Small intestine (tissue), 16 donors: ENCODE data around the gene PNRC1. TPM values are rescaled to one million over a fixed set of nuclear protein-coding genes. Genes with fewer than 3 reads are reported as not detected.
A peak's percentile ranks its signal among the peaks of the same experiment; 100 is the strongest.
"Not testable (repeated sequence)": the region's sequence is repeated elsewhere in the genome, so short reads cannot be mapped to it uniquely, and the experiment has no call there.

ENCODE experiments used
- DNase-seq, 2 donors: peaks; one replicate each; pipeline versions ENCODE4 v3.0.0 to v3.0.0-alpha.2; 2013
- FAIRE-seq: peaks from 2 replicates; lab custom pipeline; 2012; peaks lifted over from hg19 to GRCh38; lab: Jason Lieb, UNC
- H3K27ac ChIP-seq, 3 donors: one replicate each; pipeline ENCODE4 v1.5.1; 2013; ENCODE audit warnings: low read length in 2 of 3, mild to moderate bottlenecking in 2 of 3, control low read depth in 1 of 3, inconsistent platforms in 1 of 3, low read depth in 1 of 3, moderate library complexity in 1 of 3
- H3K27me3 ChIP-seq, 3 donors: one replicate each; pipeline ENCODE4 v1.6.1; 2013; ENCODE audit warnings: low read length in 3 of 3, inconsistent platforms in 1 of 3; ENCODE audit not compliant: control insufficient read depth in 3 of 3, insufficient read depth in 3 of 3
- H3K36me3 ChIP-seq, 3 donors: one replicate each; pipeline ENCODE4 v1.6.1; 2013; ENCODE audit warnings: low read length in 3 of 3, inconsistent platforms in 1 of 3, low read depth in 1 of 3, mild to moderate bottlenecking in 1 of 3, moderate library complexity in 1 of 3; ENCODE audit not compliant: control insufficient read depth in 3 of 3, insufficient read depth in 2 of 3
- H3K4me1 ChIP-seq, 3 donors: one replicate each; pipeline ENCODE4 v1.6.1; 2013; ENCODE audit warnings: low read length in 2 of 3, inconsistent platforms in 1 of 3, low read depth in 1 of 3, mild to moderate bottlenecking in 1 of 3, moderate library complexity in 1 of 3; ENCODE audit not compliant: control insufficient read depth in 3 of 3, insufficient read depth in 2 of 3
- H3K4me3 ChIP-seq, 3 donors: one replicate each; pipeline ENCODE4 v1.5.1; 2013; ENCODE audit warnings: low read length in 3 of 3, control low read depth in 1 of 3, inconsistent platforms in 1 of 3, low read depth in 1 of 3, mild to moderate bottlenecking in 1 of 3, moderate library complexity in 1 of 3
- H3K9me3 ChIP-seq, 2 donors: one replicate each; pipeline ENCODE4 v1.6.1; 2013; ENCODE audit warnings: low read depth in 1 of 2, low read length in 1 of 2; ENCODE audit not compliant: control insufficient read depth in 2 of 2, insufficient read depth in 1 of 2
- WGBS, 3 donors: extraction: QIAGEN DNeasy Blood & Tissue Kit; methylation state at CpG; one replicate each; pipeline ENCODE4 v1.1.7; 2013; 5-methylcytosine and 5-hydroxymethylcytosine counted together
- long read RNA-seq, 10 donors: transcript quantifications; one replicate each; lab custom pipeline, GENCODE V29; 2026
- polyA plus RNA-seq, 4 donors: library from polyadenylated mRNA; stranded (reverse) in 3 of 4; unstranded in 1 of 4; fragments of 200-250 nt in 3 of 4; fragments of 120-200 nt in 1 of 4; gene quantifications; one replicate each; pipeline versions ENCODE4 v1.2.1 to v1.2.3, GENCODE V29; 2013
- donor health status: healthy with polysubstance abuse.
- donor health status: control.
- donor health status: control.
- donor health status: Bipolar disorder and iron deficiency.
- donor health status: healthy.

The PNRC1 gene
- polyA plus RNA-seq, result 10 to 100 TPM; 30.2 to 72.3 (median 34.8) TPM
- long read RNA-seq, donor 1, transcript PNRC1-201 (2 exons, 2,065 nt), result major isoform, 116 of 118 reads
- long read RNA-seq, donor 1, partial matches to known transcripts, result 0 of 118 reads
- long read RNA-seq, donor 1, other reads (novel, unspliced or antisense), result 0 of 118 reads
- long read RNA-seq, donor 2, transcript PNRC1-201 (2 exons, 2,065 nt), result major isoform, 32 of 44 reads
- long read RNA-seq, donor 2, partial matches to known transcripts, result 9 of 44 reads
- long read RNA-seq, donor 2, other reads (novel, unspliced or antisense), result 0 of 44 reads
- long read RNA-seq, donor 3, transcript PNRC1-201 (2 exons, 2,065 nt), result major isoform, 34 of 78 reads
- long read RNA-seq, donor 3, partial matches to known transcripts, result 44 of 78 reads
- long read RNA-seq, donor 3, other reads (novel, unspliced or antisense), result 0 of 78 reads
- long read RNA-seq, donor 4, partial matches to known transcripts, result 0 of 3 reads
- long read RNA-seq, donor 4, other reads (novel, unspliced or antisense), result 0 of 3 reads
- long read RNA-seq, donor 5, transcript PNRC1-201 (2 exons, 2,065 nt), result major isoform, 5 of 5 reads
- long read RNA-seq, donor 5, partial matches to known transcripts, result 0 of 5 reads
- long read RNA-seq, donor 5, other reads (novel, unspliced or antisense), result 0 of 5 reads
- long read RNA-seq, donor 6, transcript PNRC1-201 (2 exons, 2,065 nt), result major isoform, 34 of 35 reads
- long read RNA-seq, donor 6, partial matches to known transcripts, result 0 of 35 reads
- long read RNA-seq, donor 6, other reads (novel, unspliced or antisense), result 0 of 35 reads
- long read RNA-seq, donor 7, transcript PNRC1-201 (2 exons, 2,065 nt), result major isoform, 138 of 257 reads
- long read RNA-seq, donor 7, partial matches to known transcripts, result 115 of 257 reads
- long read RNA-seq, donor 7, other reads (novel, unspliced or antisense), result 0 of 257 reads
- long read RNA-seq, donor 8, transcript PNRC1-201 (2 exons, 2,065 nt), result major isoform, 9 of 9 reads
- long read RNA-seq, donor 8, partial matches to known transcripts, result 0 of 9 reads
- long read RNA-seq, donor 8, other reads (novel, unspliced or antisense), result 0 of 9 reads
- long read RNA-seq, donor 9, transcript PNRC1-201 (2 exons, 2,065 nt), result major isoform, 9 of 19 reads
- long read RNA-seq, donor 9, partial matches to known transcripts, result 10 of 19 reads
- long read RNA-seq, donor 9, other reads (novel, unspliced or antisense), result 0 of 19 reads
- long read RNA-seq, donor 10, transcript PNRC1-201 (2 exons, 2,065 nt), result major isoform, 84 of 84 reads
- long read RNA-seq, donor 10, partial matches to known transcripts, result 0 of 84 reads
- long read RNA-seq, donor 10, other reads (novel, unspliced or antisense), result 0 of 84 reads

DNA sequence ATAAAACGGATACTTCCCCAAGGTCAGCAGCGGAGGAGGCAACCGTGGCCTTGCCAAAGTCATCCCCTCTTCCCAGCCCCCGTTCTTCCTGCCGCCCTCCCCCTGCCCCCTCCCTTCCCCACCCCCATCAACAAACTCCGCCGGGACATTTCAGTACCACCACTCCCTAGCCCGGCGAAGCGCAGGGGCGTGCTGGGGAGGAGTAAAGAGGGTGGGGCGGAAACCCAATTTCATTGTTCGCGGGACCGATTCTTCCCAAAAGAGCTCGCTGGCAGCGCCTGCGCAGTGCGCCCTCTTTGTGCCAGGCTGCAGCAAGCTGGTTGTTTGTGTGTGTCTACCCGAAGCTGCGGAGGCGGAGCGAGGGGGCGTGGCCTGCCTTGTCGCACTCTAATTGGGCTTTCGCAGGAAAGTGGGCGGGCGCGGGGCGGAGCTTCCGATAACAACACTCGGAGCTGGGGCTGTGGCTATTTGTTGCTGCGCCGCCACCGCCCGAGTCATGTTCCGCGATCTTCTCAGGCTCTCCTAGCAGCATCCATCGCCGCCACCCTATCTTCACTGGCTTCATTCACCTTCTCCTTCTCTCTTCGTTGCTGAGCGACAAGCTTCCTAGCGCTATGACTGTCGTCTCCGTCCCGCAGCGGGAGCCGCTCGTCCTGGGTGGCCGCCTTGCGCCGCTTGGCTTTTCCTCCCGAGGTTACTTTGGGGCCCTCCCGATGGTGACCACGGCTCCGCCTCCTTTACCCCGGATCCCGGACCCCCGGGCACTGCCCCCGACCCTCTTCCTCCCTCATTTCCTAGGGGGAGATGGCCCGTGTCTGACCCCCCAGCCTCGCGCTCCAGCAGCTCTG lies at the start of gene PNRC1:
Gene PNRC1 (plus strand): TSS at position 471 of the 848 bp plus-strand sequence. CDS start 144 bp downstream, at position 615.
- 0 to 1% (median 0%) methylated on average over 63 of the region's 63 CpGs for WGBS, 3 donors
- Histone ChIP-seq H3K9me3 (no peaks in the 10 kb centered on the region), H3K27ac (peak within 1 kb of the TSS; percentile 96 to 100 (median 99)), H3K4me1 (peaks cover 2 to 10% (median 9%) of the 10 kb centered on the region in 3 donors), H3K27me3 (no peaks in the 10 kb centered on the region), H3K36me3 (peaks cover 0 to 8% (median 4%) of the 10 kb centered on the region in 3 donors), H3K4me3 (peak within 1 kb of the TSS; percentile 98 to 100 (median 99))
- DNase-seq, result peak; percentile 99 to 100
- no peak for FAIRE-seq

DNA sequence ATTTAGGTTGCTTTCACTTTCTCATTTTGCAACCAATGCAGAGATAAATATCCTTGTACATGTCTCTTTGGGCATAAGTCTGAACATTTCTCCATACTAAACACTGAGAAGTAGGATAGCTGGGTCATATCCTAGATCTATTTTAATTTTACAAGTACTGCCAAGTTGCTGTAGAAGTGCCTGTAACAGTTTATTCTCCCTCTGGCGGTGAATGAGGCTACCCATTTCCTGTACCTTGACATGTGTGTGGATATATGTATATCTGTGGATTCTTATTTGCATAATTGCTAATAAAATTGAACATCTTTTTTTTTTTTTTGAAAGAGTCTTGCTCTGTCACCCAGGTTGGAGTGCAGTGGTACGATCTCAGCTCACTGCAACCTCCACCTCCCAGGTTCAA lies 48.0 kb upstream of the PNRC1 start:
- Histone ChIP-seq H3K9me3 (peaks cover 0 to 5% of the 10 kb centered on the region in 2 donors), H3K36me3 (no peaks in the 10 kb centered on the region), H3K4me1 (peaks cover 7 to 39% (median 9%) of the 10 kb centered on the region in 3 donors), H3K27ac (no peak overlapping the region), H3K4me3 (no peak overlapping the region), H3K27me3 (no peaks in the 10 kb centered on the region)
- FAIRE-seq (no peak), DNase-seq (no peak)
- WGBS, 3 donors, result 71 to 90% (median 88%) methylated on average over 2 of the region's 2 CpGs

DNA sequence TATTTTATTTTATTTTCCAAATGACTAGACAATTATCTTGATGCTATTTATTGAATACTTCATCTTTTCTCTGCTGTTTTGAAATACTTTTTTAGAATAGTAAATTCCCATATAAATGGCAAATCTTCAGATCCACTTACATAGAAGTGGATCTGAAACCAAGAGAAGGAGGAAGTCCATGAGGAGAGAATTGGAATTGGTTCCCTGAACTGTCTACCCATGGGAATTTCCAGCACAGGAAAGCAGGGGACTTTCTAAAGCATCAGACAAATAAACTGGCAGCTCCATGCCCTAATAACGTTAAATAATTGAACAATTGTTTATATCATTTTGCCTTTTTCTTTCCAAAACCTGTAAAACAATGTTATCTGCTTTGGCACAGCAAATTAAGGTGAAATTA lies 47.1 kb upstream of the PNRC1 start:
- DNase-seq (no peak), FAIRE-seq (no peak)
- peaks cover 0 to 13% of the 10 kb centered on the region in 2 donors for H3K9me3 ChIP-seq
- H3K36me3 ChIP-seq, result no peaks in the 10 kb centered on the region
- WGBS, 3 donors, result 28 to 43% (median 33%) methylated on average over 1 of the region's 1 CpG
- no peak overlapping the region for H3K27ac ChIP-seq
- H3K4me1 ChIP-seq, result peaks cover 7 to 37% (median 9%) of the 10 kb centered on the region in 3 donors
- no peaks in the 10 kb centered on the region for H3K27me3 ChIP-seq
- no peak overlapping the region for H3K4me3 ChIP-seq

DNA sequence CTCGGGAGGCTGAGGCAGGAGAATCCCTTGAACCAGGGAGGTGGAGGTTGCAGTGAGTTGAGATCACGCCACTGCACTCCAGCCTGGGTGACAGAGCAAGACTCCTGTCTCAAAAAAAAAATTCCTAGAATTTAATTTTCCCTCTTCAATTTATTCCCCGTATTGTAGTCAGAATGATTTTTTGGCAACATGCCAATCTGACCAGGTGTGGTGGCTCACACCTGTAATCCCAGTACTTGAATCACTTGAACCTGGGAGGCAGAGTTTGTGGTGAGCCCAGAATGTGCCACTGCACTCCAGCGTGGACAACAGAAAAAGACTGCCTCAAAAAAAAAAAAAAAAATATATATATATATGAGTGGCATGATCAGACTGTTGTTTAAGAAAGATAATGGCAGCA lies 46.4 kb upstream of the PNRC1 start:
- 67 to 79% (median 72%) methylated on average over 4 of the region's 4 CpGs for WGBS, 3 donors
- H3K27me3 ChIP-seq, H3K36me3 ChIP-seq, H3K27ac ChIP-seq, H3K4me3 ChIP-seq, FAIRE-seq: not testable (repeated sequence)
- peaks cover 0 to 13% of the 10 kb centered on the region in 2 donors for H3K9me3 ChIP-seq
- peak in 1 of 2 donors; percentile 44 for DNase-seq
- peaks cover 7 to 35% (median 9%) of the 10 kb centered on the region in 3 donors for H3K4me1 ChIP-seq

DNA sequence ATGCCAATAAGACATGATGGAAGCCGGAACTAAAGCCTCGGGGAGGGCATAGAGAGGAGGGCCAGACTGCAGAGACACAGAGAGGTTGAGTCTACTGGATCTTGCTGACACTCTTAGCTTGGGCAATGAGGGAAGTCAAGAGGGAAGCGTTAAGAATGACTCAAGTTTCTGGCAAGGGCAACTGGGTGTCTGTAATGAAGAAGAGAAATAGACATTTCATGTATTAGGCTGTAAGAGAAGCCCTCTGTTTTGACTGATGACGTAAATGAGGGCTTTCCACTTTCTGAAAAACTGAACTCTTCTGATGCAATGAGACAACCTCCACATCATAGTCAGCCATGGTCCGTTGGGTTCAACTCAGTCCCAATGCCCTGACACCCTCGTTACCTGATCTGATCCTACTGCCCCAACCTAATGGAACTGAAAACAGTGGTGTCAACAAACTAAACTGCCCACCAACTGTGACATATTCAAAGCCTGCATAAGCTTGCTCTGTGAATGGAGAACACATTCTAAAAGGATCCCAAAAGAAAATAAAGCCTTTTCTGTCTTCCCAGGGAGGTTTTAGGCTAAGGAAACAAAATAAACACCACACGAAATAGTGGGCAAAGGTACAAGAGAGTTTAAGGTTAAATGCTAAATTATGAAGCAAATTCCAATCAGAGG lies 45.8 kb upstream of the PNRC1 start:
- Histone ChIP-seq H3K36me3 (no peaks in the 10 kb centered on the region), H3K27me3 (no peaks in the 10 kb centered on the region), H3K4me1 (peaks cover 7 to 30% (median 9%) of the 10 kb centered on the region in 3 donors), H3K9me3 (peaks cover 0 to 13% of the 10 kb centered on the region in 2 donors), H3K27ac (peak overlapping the region; percentile 88 to 93 (median 92)), H3K4me3 (no peak overlapping the region)
- DNase-seq, result peak in 1 of 2 donors; percentile 22
- WGBS, 3 donors, result 66 to 68% (median 67%) methylated on average over 7 of the region's 7 CpGs
- FAIRE-seq, result no peak

DNA sequence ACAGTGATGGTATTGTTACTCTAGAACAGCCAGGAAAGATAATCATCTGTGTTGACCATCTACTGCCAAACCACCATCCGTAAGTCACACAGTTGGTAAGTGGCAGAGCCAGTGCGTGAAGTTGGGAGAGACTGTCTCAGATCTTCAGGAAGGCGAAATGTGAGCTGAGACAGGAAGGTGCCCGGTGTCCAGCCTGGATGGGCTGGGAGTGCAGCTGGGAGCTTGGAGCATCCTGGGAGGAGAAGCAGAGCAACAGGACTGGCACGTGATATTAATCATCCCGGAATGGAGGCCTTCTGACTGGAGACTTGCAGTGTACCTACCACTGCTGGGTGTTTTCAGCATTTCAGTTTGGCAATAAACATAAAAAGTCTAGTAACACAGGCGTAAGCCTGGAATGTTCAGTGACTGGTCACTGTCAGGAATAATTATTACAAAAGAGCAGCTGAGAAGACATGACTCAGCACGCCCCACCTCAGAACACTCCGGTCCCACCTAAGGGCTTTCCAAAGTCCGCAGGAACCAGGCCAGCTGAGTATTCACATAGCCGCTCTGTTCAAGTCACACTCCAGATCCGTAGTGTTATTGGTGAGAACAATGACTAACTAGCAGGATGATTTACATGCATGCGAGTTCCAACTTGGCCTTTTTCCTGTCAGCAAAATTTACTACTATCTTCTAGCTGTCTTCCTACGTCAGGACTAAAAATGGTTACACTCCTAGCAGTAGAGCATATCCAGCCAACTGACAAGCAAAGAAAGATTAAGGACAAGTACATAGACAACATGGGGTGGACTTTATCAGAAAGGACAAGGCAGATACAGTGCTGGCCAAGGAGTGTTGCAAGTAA lies 45.1 kb upstream of the PNRC1 start:
- peak; percentile 67 for FAIRE-seq
- peak overlapping the region; percentile 88 to 93 (median 92) for H3K27ac ChIP-seq
- WGBS, 3 donors, result 24 to 39% (median 29%) methylated on average over 14 of the region's 14 CpGs
- peaks cover 7 to 28% (median 9%) of the 10 kb centered on the region in 3 donors for H3K4me1 ChIP-seq
- H3K36me3 ChIP-seq, result no peaks in the 10 kb centered on the region
- H3K27me3 ChIP-seq, result no peaks in the 10 kb centered on the region
- peak; percentile 93 to 97 for DNase-seq
- peaks cover 0 to 13% of the 10 kb centered on the region in 2 donors for H3K9me3 ChIP-seq
- no peak overlapping the region for H3K4me3 ChIP-seq
